ENCODE results near the gene CD101.

GRCh38 chr1:116956378-116956777 lies 45.2 kb upstream of the CD101 start:
- TF ChIP-seq, protein P1, sequence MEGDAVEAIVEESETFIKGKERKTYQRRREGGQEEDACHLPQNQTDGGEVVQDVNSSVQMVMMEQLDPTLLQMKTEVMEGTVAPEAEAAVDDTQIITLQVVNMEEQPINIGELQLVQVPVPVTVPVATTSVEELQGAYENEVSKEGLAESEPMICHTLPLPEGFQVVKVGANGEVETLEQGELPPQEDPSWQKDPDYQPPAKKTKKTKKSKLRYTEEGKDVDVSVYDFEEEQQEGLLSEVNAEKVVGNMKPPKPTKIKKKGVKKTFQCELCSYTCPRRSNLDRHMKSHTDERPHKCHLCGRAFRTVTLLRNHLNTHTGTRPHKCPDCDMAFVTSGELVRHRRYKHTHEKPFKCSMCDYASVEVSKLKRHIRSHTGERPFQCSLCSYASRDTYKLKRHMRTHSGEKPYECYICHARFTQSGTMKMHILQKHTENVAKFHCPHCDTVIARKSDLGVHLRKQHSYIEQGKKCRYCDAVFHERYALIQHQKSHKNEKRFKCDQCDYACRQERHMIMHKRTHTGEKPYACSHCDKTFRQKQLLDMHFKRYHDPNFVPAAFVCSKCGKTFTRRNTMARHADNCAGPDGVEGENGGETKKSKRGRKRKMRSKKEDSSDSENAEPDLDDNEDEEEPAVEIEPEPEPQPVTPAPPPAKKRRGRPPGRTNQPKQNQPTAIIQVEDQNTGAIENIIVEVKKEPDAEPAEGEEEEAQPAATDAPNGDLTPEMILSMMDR (conservative IDR thresholded peaks at IDR 0.05; ENCODE audit: low read depth, low read length), result no peak
- no peak for TF ChIP-seq EZH2 (IDR thresholded peaks at IDR 0.05; ENCODE audit: borderline replicate concordance, low read depth, low read length, poor library complexity, severe bottlenecking)

Data from A673 (cell line).